HEK293 (cell line): Measurements from ENCODE around the gene LPP.

ENCODE experiments used
- CTCF ChIA-PET: fragments of 350-600 bp; formaldehyde crosslinking; extraction: SDS; loops from one replicate; lab custom pipeline; 2021; ENCODE audit warnings: antibody characterized with exemption; lab: Yijun Ruan, JAX
- POLR2A ChIA-PET: fragments of 300-600 bp; formaldehyde crosslinking; extraction: SDS; loops from one replicate; lab custom pipeline; 2020; ENCODE audit warnings: antibody characterized with exemption, inconsistent platforms; lab: Yijun Ruan, JAX
- H3K27ac ChIP-seq: fragments of 200-500 bp; sonication (Bioruptor generic); 2 replicates; pipeline ENCODE4 v1.5.1; 2014; ENCODE audit warnings: low read depth, low read length, control low read depth, inconsistent platforms; ENCODE audit errors: extremely low read depth
- H3K36me3 ChIP-seq, 2 experiments: fragments of 200-500 bp in 1 of 2; sonication (Bioruptor generic) in 1 of 2; 1 replicate in 1 of 2; 2 replicates in 1 of 2; pipeline ENCODE4 v1.5.1; 2014 to 2017; ENCODE audit warnings: inconsistent platforms in 2 of 2, low read length in 2 of 2; ENCODE audit not compliant: control insufficient read depth in 2 of 2, insufficient read depth in 1 of 2
- H3K4me1 ChIP-seq: fragments of 200-500 bp; sonication (Bioruptor generic); 2 replicates; pipeline ENCODE4 v1.5.1; 2014; ENCODE audit warnings: mild to moderate bottlenecking, low read length, inconsistent platforms; ENCODE audit not compliant: control insufficient read depth, insufficient read depth
- H3K4me3 ChIP-seq: 2 replicates; pipeline ENCODE4 v1.5.1; 2011; ENCODE audit warnings: low read depth, mild to moderate bottlenecking, control low read depth, low read length, moderate library complexity
- H3K9me3 ChIP-seq: fragments of 200-500 bp; sonication (Bioruptor generic); 2 replicates; pipeline ENCODE4 v1.5.1; 2014; ENCODE audit warnings: low read depth, low read length, inconsistent platforms; ENCODE audit not compliant: control insufficient read depth, insufficient read depth
- KLF16 ChIP-seq: fragments of 450-650 bp; formaldehyde crosslinking; IDR thresholded peaks from 2 replicates; pipeline ENCODE4 v1.5.1; 2017; ENCODE audit warnings: missing biosample characterization, missing genetic modification characterization
- MEIS1 ChIP-seq: sonication (generic); formaldehyde crosslinking; IDR thresholded peaks from 2 replicates; pipeline ENCODE4 v1.8.1; 2022; ENCODE audit warnings: missing genetic modification reagents, mild to moderate bottlenecking, borderline replicate concordance
- REPIN1 ChIP-seq: fragments of 450-650 bp; formaldehyde crosslinking; IDR thresholded peaks from 2 replicates; pipeline ENCODE4 v1.5.1; 2017; ENCODE audit warnings: missing biosample characterization, missing genetic modification characterization, low read depth
- SCRT2 ChIP-seq: fragments of 450-650 bp; formaldehyde crosslinking; IDR thresholded peaks from 2 replicates; pipeline ENCODE4 v1.5.1; 2016; ENCODE audit warnings: missing biosample characterization, missing genetic modification characterization
- SETDB1 ChIP-seq: IDR thresholded peaks from one replicate; pipeline ENCODE4 v1.6.1; 2017; ENCODE audit warnings: mild to moderate bottlenecking, low read length, moderate library complexity, mixed read lengths; ENCODE audit not compliant: insufficient read length
- ZBTB8A ChIP-seq: fragments of 450-650 bp; formaldehyde crosslinking; IDR thresholded peaks from 2 replicates; pipeline ENCODE4 v1.5.1; 2016; ENCODE audit warnings: missing biosample characterization, missing genetic modification characterization
- ZFP41 ChIP-seq: fragments of 450-650 bp; formaldehyde crosslinking; IDR thresholded peaks from 2 replicates; pipeline ENCODE4 v1.5.1; 2016; ENCODE audit warnings: missing biosample characterization, missing genetic modification characterization, borderline replicate concordance
- ZNF175 ChIP-seq: fragments of 450-650 bp; formaldehyde crosslinking; IDR thresholded peaks from 2 replicates; pipeline ENCODE4 v1.5.1; 2016; ENCODE audit warnings: missing biosample characterization, missing genetic modification characterization
- ZNF214 ChIP-seq: fragments of 450-650 bp; formaldehyde crosslinking; IDR thresholded peaks from 2 replicates; pipeline ENCODE4 v1.5.1; 2017; ENCODE audit warnings: missing biosample characterization, mild to moderate bottlenecking, missing genetic modification characterization, borderline replicate concordance
- ZNF266 ChIP-seq: fragments of 450-650 bp; formaldehyde crosslinking; IDR thresholded peaks from 2 replicates; pipeline ENCODE4 v1.5.1; 2016; ENCODE audit warnings: missing biosample characterization, missing genetic modification characterization, low read depth
- ZNF311 ChIP-seq: fragments of 450-650 bp; formaldehyde crosslinking; IDR thresholded peaks from 2 replicates; pipeline ENCODE4 v1.5.1; 2017; ENCODE audit warnings: missing biosample characterization, missing genetic modification characterization, borderline replicate concordance
- ZNF404 ChIP-seq: fragments of 450-650 bp; formaldehyde crosslinking; IDR thresholded peaks from 2 replicates; pipeline ENCODE4 v1.5.1; 2017; ENCODE audit warnings: missing biosample characterization, missing genetic modification characterization
- ZNF48 ChIP-seq: fragments of 450-650 bp; formaldehyde crosslinking; IDR thresholded peaks from 2 replicates; pipeline ENCODE4 v1.5.1; 2016; ENCODE audit warnings: missing biosample characterization, missing genetic modification characterization
- ZNF530 ChIP-seq: fragments of 450-650 bp; formaldehyde crosslinking; IDR thresholded peaks from 2 replicates; pipeline ENCODE4 v1.5.1; 2016; ENCODE audit warnings: low read depth, missing biosample characterization, missing genetic modification characterization
- ZNF792 ChIP-seq: fragments of 450-650 bp; formaldehyde crosslinking; IDR thresholded peaks from 2 replicates; pipeline ENCODE4 v1.5.1; 2016; ENCODE audit warnings: missing biosample characterization, missing genetic modification characterization
- ZNF830 ChIP-seq: fragments of 450-650 bp; IDR thresholded peaks from 2 replicates; pipeline ENCODE4 v1.5.0; 2018; ENCODE audit warnings: missing biosample characterization, missing genetic modification characterization, low read depth, mild to moderate bottlenecking, moderate library complexity
- TF ChIP-seq, protein P1 (sequence below): fragments of 450-650 bp; formaldehyde crosslinking; IDR thresholded peaks from 2 replicates; pipeline ENCODE4 v1.5.1; 2016; ENCODE audit warnings: missing biosample characterization, missing genetic modification characterization
- TF ChIP-seq, protein P2 (sequence below): fragments of 450-650 bp; formaldehyde crosslinking; IDR thresholded peaks from 2 replicates; pipeline ENCODE4 v1.5.1; 2016; ENCODE audit warnings: missing biosample characterization, missing genetic modification characterization
- TF ChIP-seq, protein P3 (sequence below): fragments of 450-650 bp; formaldehyde crosslinking; IDR thresholded peaks from 2 replicates; pipeline ENCODE4 v1.5.1; 2016; ENCODE audit warnings: missing biosample characterization, missing genetic modification characterization
- TF ChIP-seq, protein P4 (sequence below): fragments of 450-650 bp; IDR thresholded peaks from 2 replicates; pipeline ENCODE4 v1.5.1; 2018; ENCODE audit warnings: missing biosample characterization, missing genetic modification characterization
- TF ChIP-seq, protein P5 (sequence below): fragments of 450-650 bp; formaldehyde crosslinking; IDR thresholded peaks from 2 replicates; pipeline ENCODE4 v1.5.1; 2017; ENCODE audit warnings: missing biosample characterization, missing genetic modification characterization

LPP gene

DNA sequence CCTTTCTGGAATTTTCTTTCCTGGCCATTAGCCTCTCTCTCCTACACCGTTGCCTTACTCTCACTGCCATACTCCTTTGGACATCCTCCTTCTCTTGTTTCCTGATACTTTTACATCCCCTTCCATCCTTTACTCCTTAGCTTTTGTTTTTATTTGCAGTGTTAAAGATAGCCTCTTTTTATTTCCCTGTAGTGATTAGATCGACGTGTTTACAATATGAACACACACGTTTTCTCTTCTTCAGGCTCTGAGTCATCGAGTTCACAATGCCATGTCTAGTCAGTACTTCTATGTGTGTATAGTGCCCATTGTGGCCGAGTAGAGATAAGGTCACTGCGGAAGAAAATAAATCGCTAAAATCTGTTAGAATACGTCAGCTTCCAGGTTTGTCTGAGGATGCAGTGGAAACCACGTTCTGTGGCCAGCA is 208.5 kb downstream of the LPP start (continued):
- TF ChIP-seq, protein P1, sequence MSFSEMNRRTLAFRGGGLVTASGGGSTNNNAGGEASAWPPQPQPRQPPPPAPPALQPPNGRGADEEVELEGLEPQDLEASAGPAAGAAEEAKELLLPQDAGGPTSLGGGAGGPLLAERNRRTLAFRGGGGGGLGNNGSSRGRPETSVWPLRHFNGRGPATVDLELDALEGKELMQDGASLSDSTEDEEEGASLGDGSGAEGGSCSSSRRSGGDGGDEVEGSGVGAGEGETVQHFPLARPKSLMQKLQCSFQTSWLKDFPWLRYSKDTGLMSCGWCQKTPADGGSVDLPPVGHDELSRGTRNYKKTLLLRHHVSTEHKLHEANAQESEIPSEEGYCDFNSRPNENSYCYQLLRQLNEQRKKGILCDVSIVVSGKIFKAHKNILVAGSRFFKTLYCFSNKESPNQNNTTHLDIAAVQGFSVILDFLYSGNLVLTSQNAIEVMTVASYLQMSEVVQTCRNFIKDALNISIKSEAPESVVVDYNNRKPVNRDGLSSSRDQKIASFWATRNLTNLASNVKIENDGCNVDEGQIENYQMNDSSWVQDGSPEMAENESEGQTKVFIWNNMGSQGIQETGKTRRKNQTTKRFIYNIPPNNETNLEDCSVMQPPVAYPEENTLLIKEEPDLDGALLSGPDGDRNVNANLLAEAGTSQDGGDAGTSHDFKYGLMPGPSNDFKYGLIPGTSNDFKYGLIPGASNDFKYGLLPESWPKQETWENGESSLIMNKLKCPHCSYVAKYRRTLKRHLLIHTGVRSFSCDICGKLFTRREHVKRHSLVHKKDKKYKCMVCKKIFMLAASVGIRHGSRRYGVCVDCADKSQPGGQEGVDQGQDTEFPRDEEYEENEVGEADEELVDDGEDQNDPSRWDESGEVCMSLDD (tag by site-specific recombination): no peak
- no peak for TF ChIP-seq KLF16 (tag by site-specific recombination)
- TF ChIP-seq, protein P2, sequence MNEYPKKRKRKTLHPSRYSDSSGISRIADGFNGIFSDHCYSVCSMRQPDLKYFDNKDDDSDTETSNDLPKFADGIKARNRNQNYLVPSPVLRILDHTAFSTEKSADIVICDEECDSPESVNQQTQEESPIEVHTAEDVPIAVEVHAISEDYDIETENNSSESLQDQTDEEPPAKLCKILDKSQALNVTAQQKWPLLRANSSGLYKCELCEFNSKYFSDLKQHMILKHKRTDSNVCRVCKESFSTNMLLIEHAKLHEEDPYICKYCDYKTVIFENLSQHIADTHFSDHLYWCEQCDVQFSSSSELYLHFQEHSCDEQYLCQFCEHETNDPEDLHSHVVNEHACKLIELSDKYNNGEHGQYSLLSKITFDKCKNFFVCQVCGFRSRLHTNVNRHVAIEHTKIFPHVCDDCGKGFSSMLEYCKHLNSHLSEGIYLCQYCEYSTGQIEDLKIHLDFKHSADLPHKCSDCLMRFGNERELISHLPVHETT (tag by site-specific recombination): no peak
- no peak for TF ChIP-seq ZNF266 (tag by site-specific recombination)
- no peak for TF ChIP-seq ZBTB8A

DNA sequence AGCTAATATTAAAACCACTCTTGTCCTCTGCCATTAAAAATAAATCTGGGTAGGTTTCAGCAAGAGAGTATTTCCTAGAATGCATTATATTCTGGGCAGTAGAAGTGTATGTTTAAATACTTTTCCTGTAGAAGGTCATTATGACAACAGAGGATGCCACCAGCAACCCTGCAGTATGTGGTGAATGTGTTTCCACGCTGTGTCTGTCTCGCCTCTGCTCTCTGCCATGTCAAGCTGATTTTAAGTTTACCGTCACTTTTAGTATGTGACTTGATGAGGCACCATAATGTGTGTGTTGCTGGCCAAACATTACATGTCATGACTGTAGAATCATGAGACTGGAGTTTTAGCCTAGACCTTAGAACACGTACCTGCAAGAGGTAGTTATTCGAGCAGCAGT is 211.2 kb downstream of the LPP start:
- no peak for TF ChIP-seq ZNF214 (tag by site-specific recombination)
- TF ChIP-seq ZNF530 (tag by site-specific recombination): no peak
- no peak for TF ChIP-seq ZNF175 (tag by site-specific recombination)
- TF ChIP-seq SETDB1: no peak
- TF ChIP-seq ZNF792: no peak
- TF ChIP-seq, protein P3, sequence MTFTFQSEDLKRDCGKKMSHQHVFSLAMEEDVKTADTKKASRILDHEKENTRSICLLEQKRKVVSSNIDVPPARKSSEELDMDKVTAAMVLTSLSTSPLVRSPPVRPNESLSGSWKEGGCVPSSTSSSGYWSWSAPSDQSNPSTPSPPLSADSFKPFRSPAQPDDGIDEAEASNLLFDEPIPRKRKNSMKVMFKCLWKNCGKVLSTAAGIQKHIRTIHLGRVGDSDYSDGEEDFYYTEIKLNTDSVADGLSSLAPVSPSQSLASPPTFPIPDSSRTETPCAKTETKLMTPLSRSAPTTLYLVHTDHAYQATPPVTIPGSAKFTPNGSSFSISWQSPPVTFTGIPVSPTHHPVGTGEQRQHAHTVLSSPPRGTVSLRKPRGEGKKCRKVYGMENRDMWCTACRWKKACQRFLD (tag by site-specific recombination): no peak
- TF ChIP-seq MEIS1: no peak
- TF ChIP-seq, protein P4, sequence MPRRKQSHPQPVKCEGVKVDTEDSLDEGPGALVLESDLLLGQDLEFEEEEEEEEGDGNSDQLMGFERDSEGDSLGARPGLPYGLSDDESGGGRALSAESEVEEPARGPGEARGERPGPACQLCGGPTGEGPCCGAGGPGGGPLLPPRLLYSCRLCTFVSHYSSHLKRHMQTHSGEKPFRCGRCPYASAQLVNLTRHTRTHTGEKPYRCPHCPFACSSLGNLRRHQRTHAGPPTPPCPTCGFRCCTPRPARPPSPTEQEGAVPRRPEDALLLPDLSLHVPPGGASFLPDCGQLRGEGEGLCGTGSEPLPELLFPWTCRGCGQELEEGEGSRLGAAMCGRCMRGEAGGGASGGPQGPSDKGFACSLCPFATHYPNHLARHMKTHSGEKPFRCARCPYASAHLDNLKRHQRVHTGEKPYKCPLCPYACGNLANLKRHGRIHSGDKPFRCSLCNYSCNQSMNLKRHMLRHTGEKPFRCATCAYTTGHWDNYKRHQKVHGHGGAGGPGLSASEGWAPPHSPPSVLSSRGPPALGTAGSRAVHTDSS (tag by site-specific recombination): no peak
- no peak for TF ChIP-seq ZNF311 (tag by site-specific recombination)
- no peak for TF ChIP-seq ZFP41 (tag by site-specific recombination)
- no peak for TF ChIP-seq ZNF48
- no peak for TF ChIP-seq REPIN1
- no peak for TF ChIP-seq SCRT2 (tag by site-specific recombination)
- no peak for TF ChIP-seq ZNF404 (tag by site-specific recombination)
- no peak for TF ChIP-seq ZNF830
- TF ChIP-seq, protein P5, sequence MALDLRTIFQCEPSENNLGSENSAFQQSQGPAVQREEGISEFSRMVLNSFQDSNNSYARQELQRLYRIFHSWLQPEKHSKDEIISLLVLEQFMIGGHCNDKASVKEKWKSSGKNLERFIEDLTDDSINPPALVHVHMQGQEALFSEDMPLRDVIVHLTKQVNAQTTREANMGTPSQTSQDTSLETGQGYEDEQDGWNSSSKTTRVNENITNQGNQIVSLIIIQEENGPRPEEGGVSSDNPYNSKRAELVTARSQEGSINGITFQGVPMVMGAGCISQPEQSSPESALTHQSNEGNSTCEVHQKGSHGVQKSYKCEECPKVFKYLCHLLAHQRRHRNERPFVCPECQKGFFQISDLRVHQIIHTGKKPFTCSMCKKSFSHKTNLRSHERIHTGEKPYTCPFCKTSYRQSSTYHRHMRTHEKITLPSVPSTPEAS: no peak
- ChIA-PET POLR2A (interaction anchor here (0.6 kb wide), 1 partner anchor 415 kb away, joined by 4 read pairs; no protein-coding TSS in a partner anchor), CTCF (no interaction called here)
- Histone ChIP-seq H3K4me3 (no peak overlapping the region), H3K9me3 (no peaks in the 10 kb centered on the region), H3K4me1 (0 out of 2 replicates have a peak, but pooled peaks cover 4% of the 10 kb centered on the region), H3K27ac (no peak overlapping the region), H3K36me3 (no peaks in the 10 kb centered on the region)
